ENCODE results near the gene SGK1. TPM values are rescaled to one million over a fixed set of nuclear protein-coding genes. Genes with fewer than 3 reads are reported as not detected.
A peak's percentile ranks its signal among the peaks of the same experiment; 100 is the strongest.
"Not testable (repeated sequence)": the region's sequence is repeated elsewhere in the genome, so short reads cannot be mapped to it uniquely, and the experiment has no call there.

SGK1 gene
- total and polyA plus RNA-seq, 2 donors (not counting 1 experiment from before 2014, with no cell fraction given) = 37.3 to 57.8 TPM

DNA sequence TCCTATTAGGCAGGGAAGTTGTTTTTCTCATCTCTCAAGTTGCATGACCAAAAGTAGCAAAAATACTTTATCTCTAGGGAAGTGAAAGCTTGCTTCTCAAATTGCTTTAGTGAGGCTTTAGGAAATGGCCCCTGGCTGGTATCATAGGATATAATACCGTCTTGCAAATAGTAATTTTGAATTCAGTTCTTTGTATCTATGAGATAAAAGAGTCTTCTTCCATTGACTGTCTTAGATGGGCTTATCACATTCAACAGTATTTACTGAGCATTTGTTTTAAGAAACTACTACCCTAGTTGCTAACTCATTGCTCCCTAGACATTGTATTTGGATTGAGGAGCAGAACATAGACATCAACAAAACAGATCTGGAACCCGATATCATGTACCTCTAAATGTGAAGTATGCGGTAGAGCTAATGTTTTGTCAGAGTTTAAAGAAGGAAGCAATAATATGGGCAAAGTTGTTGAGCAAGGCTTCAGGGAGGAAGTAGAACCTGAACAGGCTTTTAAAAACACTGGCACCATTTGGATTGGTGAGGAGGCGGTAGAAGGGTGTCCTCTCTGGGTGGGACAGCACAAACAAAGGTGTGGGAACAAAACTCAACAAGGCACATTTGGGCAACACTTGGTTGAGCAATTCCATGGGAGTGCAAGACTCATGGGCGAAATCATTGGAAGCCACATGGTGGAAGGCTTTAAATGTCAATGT lies 101.5 kb downstream of the SGK1 start:
- Histone ChIP-seq H3K4me2 (replicated peaks; ENCODE audit: low read depth, low read length, poor library complexity, severe bottlenecking) (peak overlapping the region; percentile 62), H3K79me2 (ENCODE audit: control insufficient read depth, insufficient read depth, low read length) (no peaks in the 10 kb centered on the region), H2AFZ (ENCODE audit: insufficient read depth, low read depth, low read length, poor library complexity, severe bottlenecking) (peak overlapping the region; percentile 65), H4K20me1 (ENCODE audit: control insufficient read depth, insufficient read depth, low read length, poor library complexity, severe bottlenecking) (no peaks in the 10 kb centered on the region), H3K9me3 (ENCODE audit: control extremely low read depth in 1 of 3, control insufficient read depth in 2 of 3, insufficient read depth in 1 of 3, low read length in 2 of 3) (peaks cover 0 to 7% (median 0%) of the 10 kb centered on the region in 3 donors), H3K4me1 (ENCODE audit: control insufficient read depth in 2 of 2, insufficient read depth in 2 of 2, low read length in 2 of 2) (peaks cover 21 to 31% of the 10 kb centered on the region in 2 donors), H3K27me3 (replicated peaks in 1 of 4; ENCODE audit: control extremely low read depth in 1 of 4, control insufficient read depth in 3 of 4, insufficient read depth in 4 of 4, low read length in 3 of 4) (no peaks in the 10 kb centered on the region), H3K4me3 (ENCODE audit: control extremely low read depth in 1 of 5, extremely low read depth in 1 of 5, insufficient read depth in 1 of 5, low read depth in 2 of 5, low read length in 4 of 5) (peak overlapping the region in 1 of 5 experiments; percentile 18), H3K27ac (ENCODE audit: low read length in 2 of 2) (peak overlapping the region; percentile 81 to 82), H3K36me3 (replicated peaks in 1 of 2; ENCODE audit: control extremely low read depth in 1 of 2, control insufficient read depth in 1 of 2, extremely low read depth in 1 of 2, insufficient read depth in 2 of 2, low read length in 1 of 2) (no peaks in the 10 kb centered on the region), H3K9ac (ENCODE audit: low read length) (peak overlapping the region; percentile 26)
- Mint-ChIP-seq H3K4me3 (peak overlapping the region; percentile 37), H3K27ac (peak overlapping the region; percentile 77), H3K4me1 (peaks cover 25% of the 10 kb centered on the region), H3K27me3 (no peaks in the 10 kb centered on the region), H3K9me3 (ENCODE audit: insufficient read depth) (peaks cover 7% of the 10 kb centered on the region)
- intact Hi-C loops (cut with micrococcal nuclease) = loop anchor here (2.0 kb wide), 1 partner anchor 14 kb away; no protein-coding TSS in a partner anchor
- ChIA-PET CTCF (interaction anchor here (2.0 kb wide), 1 partner anchor 424 kb away, joined by 5 read pairs; no protein-coding TSS in a partner anchor), POLR2A (no interaction called here)
- WGBS (ENCODE audit: insufficient coverage) = 77% methylated on average over 3 of the region's 5 CpGs
- DNase-seq (peak; percentile 68), ATAC-seq (ENCODE audit: low read depth) (peak; percentile 73)
- TF ChIP-seq EZH2 (IDR thresholded peaks at IDR 0.05; ENCODE audit: borderline replicate concordance, insufficient read depth, low read depth, low read length, poor library complexity, severe bottlenecking) = no peak
- TF ChIP-seq, protein P1, sequence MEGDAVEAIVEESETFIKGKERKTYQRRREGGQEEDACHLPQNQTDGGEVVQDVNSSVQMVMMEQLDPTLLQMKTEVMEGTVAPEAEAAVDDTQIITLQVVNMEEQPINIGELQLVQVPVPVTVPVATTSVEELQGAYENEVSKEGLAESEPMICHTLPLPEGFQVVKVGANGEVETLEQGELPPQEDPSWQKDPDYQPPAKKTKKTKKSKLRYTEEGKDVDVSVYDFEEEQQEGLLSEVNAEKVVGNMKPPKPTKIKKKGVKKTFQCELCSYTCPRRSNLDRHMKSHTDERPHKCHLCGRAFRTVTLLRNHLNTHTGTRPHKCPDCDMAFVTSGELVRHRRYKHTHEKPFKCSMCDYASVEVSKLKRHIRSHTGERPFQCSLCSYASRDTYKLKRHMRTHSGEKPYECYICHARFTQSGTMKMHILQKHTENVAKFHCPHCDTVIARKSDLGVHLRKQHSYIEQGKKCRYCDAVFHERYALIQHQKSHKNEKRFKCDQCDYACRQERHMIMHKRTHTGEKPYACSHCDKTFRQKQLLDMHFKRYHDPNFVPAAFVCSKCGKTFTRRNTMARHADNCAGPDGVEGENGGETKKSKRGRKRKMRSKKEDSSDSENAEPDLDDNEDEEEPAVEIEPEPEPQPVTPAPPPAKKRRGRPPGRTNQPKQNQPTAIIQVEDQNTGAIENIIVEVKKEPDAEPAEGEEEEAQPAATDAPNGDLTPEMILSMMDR (IDR thresholded peaks at IDR 0.05) = no peak

DNA sequence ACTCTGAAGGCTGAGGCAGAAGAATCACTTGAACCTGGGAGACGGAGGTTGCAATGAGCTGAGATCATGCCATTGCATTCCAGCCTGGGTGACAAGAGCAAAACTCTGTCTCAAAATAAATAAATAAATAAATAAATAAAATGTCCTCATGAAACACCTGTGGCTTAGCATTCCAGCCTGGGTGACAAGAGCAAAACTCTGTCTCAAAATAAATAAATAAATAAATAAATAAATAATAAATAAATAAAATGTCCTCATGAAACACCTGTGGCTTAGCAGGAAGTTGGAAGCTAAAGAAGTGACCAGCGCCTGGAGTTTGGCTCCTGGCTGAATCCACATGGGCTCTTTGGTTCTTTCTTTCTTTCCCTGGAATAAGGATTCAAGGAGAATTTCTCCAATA lies 104.5 kb downstream of the SGK1 start:
- H3K79me2 ChIP-seq (ENCODE audit: control insufficient read depth, insufficient read depth, low read length); H3K4me3 Mint-ChIP-seq; H3K36me3 ChIP-seq (replicated peaks in 1 of 2; ENCODE audit: control extremely low read depth in 1 of 2, control insufficient read depth in 1 of 2, extremely low read depth in 1 of 2, insufficient read depth in 2 of 2, low read length in 1 of 2); H4K20me1 ChIP-seq (ENCODE audit: control insufficient read depth, insufficient read depth, low read length, poor library complexity, severe bottlenecking); intact Hi-C loops (cut with micrococcal nuclease); H3K27me3 ChIP-seq (replicated peaks in 1 of 4; ENCODE audit: control extremely low read depth in 1 of 4, control insufficient read depth in 3 of 4, insufficient read depth in 4 of 4, low read length in 3 of 4); H3K9me3 ChIP-seq (ENCODE audit: control extremely low read depth in 1 of 3, control insufficient read depth in 2 of 3, insufficient read depth in 1 of 3, low read length in 2 of 3); H3K4me2 ChIP-seq (replicated peaks; ENCODE audit: low read depth, low read length, poor library complexity, severe bottlenecking); ATAC-seq (ENCODE audit: low read depth); H3K4me3 ChIP-seq (ENCODE audit: control extremely low read depth in 1 of 5, extremely low read depth in 1 of 5, insufficient read depth in 1 of 5, low read depth in 2 of 5, low read length in 4 of 5); DNase-seq; POLR2A ChIA-PET; H3K27ac ChIP-seq (ENCODE audit: low read length in 2 of 2); H3K9me3 Mint-ChIP-seq (ENCODE audit: insufficient read depth); H3K27me3 Mint-ChIP-seq; H3K27ac Mint-ChIP-seq; H3K9ac ChIP-seq (ENCODE audit: low read length); H2AFZ ChIP-seq (ENCODE audit: insufficient read depth, low read depth, low read length, poor library complexity, severe bottlenecking): not testable (repeated sequence)
- CTCF ChIA-PET = interaction anchor here (0.8 to 1.5 kb wide), 5 partner anchors 9 to 428 kb away, joined by 3 to 4 read pairs (median 3); no protein-coding TSS in a partner anchor
- H3K4me1 Mint-ChIP-seq = peaks cover 32% of the 10 kb centered on the region
- WGBS (ENCODE audit: insufficient coverage) = no CpG with 5 or more reads among the region's 2 CpGs
- peaks cover 21 to 33% of the 10 kb centered on the region in 2 donors for H3K4me1 ChIP-seq (ENCODE audit: control insufficient read depth in 2 of 2, insufficient read depth in 2 of 2, low read length in 2 of 2)
